Fibroblast of skin of back (primary cell): ENCODE results near the gene CFAP97D2.
A peak's percentile ranks its signal among the peaks of the same experiment; 100 is the strongest.
"Not testable (repeated sequence)": the region's sequence is repeated elsewhere in the genome, so short reads cannot be mapped to it uniquely, and the experiment has no call there.

Experiments used
- DNase-seq: peaks from one replicate; pipeline ENCODE4 v3.0.0-alpha.2; 2013

Gene CFAP97D2

DNA sequence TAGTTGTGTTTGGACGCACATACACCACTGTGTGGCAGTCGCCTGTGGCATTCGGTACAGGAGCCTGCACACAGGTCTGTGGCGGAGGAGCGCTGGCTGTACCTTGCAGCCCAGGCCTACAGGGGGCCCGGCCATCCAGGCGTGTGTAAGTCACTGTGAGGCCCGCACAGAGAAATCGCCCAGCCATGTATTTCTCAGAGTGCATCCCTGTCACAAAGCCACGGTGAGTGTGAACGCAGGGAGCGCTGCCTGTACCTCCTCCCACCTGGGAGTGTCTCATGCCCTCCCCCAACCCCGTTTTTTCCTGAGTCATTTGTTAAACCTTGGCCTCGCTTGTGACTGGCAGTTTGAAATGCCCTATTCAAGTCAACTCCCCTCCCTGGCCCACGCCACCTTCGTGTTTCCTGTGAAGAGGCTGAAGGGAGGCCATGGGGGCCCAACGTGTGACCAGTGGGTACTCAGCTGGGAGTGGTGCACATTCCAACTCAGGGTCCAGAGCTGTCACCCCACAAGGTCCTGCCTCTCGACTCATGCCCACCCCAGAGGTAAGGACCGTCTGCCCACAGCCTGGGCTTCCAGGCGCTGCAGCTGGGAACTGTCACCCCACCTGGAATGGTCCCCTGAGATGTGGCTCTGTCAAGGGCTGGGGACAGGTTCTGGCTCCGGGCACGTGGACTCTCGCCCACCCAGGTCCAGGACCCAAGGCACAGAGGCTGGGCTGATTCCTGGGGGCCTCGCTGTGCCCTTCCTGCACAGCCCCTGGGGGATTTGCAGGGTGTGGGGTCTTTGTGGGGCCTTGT is 35.1 kb upstream of the CFAP97D2 start:
- no peak for DNase-seq

DNA sequence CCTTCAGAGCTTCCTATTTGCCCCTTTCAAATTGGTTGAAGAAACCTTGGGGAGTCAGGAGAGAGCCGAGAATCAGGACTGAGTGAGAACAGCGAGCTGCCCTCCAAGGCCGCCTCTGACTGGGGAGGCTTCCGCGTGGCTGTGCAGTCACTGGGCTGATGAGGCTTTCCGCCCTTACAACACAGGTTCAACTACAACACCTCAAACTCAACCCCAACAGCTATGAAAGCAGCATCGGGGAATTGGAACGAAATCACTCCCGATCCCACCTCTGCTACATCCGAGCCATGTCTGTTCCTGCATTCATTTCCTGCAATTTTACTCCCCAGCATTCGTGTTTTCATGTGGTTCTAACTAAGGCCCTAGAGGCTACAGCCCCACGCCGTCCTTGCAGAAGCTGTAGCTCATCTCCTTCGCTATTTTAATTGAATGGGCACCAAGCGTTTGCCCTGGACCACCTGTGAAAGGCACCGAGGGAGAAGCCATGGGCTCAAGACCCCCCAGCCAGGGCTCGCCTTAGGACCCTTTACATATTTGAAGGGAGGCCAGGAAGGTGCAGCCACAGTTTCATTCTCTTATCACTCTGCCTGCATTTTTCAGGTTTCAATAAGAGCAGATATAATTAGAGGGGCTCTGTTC is 34.3 kb upstream of the CFAP97D2 start:
- DNase-seq = no peak

DNA sequence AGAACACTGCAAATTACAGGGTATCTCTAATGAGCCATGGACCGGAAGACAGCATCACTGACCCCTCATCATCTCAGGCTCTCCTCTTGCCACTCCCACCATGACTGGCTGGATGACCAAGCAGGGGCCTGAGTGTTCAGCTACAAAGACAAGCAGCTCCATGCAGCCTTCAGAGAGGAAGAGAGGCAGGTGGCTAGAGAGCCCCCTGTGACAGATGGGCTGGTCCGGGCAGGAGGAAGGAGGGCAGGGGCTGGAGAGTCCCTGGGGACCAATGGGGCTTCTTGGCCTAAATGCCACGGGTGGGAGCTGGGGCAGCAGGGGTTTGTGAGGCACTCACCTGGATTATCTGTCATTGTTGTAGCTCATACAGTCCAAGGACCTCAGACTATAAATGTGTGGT is 33.8 kb upstream of the CFAP97D2 start:
- no peak for DNase-seq

DNA sequence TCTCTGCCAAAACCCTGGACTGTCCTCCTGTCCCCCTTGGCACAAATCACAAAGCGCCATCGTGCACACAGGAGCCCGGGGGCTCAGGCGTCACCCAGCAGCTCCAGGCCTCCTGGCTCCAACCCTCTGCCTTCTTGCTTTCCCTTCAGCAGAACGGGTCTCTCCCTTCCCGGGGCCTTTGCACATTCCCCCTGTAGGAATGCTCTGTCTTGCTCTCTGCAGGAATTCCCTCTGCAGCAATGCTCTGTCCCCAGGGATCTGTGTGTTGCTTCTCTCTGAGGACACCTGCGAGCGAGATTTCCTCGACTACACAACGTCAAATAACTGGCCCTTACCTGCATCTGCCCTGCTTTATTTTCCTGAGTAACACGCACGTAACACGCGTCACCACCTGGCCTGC is 33.3 kb upstream of the CFAP97D2 start:
- DNase-seq = no peak

DNA sequence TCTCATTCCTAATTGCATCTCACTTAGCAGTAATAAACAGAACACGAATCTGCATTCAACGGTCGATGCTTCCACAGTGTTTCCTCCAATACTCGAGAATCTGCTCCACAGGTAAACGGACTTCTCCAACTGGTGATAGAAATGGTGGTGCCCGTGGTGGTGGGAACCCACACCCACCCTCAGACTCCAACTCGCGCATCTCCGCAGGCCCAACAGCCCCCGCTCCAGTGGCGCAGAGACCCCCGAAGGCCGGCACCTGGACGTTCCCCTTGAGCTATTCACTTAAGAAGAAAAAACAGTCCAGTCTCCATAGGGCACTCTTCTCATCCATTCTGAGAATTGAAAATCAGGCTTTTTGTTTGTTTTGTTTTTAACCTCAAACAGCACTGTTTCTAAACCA is 32.9 kb upstream of the CFAP97D2 start:
- no peak for DNase-seq

DNA sequence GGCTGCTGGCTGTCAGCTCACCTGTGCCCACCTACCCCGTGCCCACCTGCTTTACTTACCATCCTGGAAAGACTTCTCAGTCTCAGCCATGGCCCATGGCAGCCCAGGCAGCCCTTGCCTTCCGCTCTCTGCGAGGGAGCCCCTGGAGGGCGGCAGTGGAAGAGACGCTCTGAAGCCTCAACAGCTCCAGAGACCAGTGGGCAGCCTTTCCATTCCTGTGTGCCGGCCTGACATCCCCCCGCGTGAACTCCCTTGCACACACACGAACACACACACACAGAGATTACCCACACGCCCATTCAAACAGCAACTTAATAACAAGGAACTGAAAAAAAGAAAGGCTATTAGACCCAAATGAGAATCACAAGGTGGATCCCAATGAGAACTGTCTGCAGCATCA is 32.4 kb upstream of the CFAP97D2 start:
- no peak for DNase-seq

DNA sequence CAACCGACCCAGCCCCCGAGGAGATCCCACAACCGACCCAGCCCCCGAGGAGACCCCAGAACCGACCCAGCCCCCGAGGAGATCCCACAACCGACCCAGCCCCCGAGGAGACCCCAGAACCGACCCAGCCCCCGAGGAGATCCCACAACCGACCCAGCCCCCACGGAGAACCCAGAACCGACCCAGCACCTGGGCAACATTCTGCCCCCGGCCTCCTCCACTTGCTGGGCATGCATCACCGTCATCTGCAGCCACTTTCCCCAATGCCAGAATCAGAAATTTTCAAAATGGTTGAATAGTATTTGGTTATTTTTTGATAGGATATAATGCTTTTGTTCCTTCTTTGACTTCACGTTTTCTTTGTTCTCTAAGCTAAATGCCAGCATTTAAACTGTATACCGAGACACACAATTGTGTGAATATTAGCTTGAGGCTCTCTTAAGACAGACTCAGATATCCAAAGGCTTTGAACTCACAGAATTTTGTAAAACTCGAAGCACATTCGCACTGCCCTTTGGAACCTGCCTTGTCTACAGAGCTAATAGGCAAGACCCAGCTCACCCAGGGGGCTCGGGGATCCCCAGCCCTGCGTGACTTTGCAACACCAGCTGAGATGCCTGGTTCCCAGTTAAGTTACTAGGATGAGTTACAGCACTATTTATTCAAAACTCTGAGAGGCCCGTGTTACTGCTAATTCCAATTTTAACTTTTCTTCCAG is 31.1 kb upstream of the CFAP97D2 start:
- DNase-seq = no peak

DNA sequence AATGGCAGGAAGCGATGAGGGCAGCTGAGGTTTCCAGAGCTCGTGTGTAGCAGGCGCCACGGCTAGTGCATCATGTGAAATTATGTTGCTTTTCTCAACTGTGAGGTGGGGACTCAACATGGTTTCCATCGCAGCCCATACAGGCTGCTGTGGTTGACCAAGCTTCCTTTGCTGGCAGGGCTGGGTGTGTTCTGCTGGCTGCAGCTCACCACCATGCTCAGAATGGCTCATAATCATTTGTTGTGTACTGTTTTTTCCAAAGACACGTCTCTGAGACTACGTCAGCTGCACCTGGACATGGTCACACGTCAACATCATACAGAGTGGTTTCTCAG is 30.6 kb upstream of the CFAP97D2 start:
- DNase-seq = no peak

DNA sequence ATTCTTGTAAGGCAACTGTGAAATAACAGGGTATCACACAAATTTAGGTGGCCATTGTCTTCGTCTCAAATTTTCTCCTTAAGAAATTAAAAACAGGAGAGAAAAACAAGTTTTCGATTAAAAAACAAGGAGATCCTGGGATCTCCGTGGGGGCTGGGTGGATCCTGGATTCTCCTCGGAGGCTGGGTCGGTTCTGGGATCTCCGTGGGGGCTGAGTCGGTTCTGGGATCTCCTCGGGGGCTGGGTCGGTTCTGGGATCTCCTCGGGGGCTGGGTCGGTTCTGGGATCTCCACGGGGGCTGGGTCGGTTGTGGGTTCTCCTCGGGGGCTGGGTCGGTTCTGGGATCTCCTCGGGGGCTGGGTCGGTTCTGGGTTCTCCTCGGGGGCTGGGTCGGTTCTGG is 30.2 kb upstream of the CFAP97D2 start:
- not testable (repeated sequence) for DNase-seq

DNA sequence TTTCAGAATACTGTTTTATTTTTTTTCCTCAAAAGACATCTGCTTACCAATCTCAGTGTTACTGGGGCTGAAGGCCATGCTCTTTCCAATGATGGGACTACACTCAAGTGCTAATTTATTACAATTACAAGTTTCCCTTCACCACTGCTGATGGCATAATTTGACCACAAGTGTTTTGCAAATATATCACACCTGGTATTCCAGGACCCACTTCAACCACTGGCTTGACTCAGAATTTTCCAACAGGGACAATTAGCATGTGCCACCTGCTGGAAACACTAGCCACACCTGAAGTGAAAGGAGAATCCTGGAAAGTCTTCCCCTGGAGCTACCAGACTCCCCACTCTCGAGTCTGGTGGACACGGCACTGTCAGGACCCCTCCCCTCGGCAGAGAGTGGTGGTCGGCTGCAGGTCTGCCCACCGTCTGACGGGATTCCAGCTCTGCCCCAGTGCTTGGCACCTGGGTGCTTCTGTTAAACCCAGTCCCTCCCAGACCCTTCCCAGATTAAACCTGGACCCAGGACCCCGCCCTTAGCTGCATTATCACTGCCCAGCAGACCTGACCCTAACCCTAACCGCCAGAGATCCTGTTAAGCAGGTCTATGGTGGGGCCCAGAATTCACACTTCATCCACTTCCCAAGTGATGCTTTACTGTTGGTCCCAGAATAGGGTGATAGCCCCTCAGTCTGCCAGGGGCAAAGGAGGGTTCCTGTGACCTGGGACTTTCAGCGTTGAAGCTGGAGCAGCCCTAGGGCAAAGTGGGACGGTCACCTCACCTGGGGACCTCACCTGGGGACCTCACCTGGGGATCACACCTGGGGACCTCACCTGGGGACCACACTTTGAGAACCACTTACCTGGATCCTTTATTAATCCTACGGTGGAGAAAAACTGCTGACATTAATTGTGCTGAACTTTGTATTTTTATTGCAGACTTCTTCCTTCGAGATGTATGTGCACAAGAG is 29.0 kb upstream of the CFAP97D2 start:
- DNase-seq = no peak

DNA sequence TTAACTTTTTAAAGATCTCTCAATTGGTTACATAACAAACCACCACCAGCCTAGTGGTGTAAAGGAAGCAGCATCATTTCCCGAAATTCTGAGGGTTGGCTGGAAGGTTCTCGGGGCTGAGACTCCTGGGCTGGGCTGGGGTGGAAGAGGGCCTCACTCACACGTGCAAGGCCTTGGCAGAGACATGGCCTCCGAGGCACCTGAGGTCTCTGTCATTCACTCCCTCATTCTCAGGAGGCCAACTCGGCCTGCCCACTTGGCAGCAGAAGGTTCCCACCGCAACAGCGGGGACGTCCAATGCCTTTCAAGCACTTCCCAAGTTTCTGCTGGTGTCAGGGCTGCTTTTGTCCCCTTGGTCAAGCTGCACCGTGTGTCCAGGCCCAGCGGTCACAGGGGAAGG is 28.0 kb upstream of the CFAP97D2 start:
- no peak for DNase-seq

DNA sequence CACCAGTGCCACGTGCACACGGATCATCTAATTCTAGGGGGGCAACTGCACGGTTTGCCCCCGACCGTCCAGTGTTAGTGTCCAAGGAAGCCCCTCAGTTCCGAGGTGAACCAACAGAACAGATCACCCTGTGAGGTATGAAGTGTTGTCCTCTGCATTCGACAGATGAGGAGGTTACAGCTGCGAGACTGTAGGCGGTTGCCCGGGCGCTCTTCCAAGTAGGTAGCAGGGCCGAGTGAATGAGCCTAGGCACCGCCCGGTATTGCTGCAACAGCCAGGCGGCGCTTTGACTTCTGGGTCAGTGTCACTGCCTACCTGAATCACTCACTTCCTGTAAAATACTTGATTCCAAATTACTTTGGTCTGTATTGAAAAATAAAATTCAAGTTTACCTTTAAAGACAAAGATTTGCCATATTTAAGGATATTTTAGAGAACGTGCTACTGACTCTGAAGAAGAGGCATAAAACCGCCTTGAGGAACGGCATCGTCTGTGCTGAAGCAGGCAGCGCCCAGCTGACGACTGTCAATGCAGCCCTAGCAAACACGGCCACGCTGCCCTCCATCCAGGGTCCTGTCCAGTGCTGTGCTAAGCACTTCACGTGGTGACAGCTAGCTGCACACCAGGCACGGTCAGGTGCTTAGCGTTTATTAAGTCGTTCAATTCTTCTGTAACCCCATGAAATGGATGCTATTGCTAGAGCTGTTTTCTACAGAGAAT is 27.3 kb upstream of the CFAP97D2 start:
- DNase-seq = no peak

DNA sequence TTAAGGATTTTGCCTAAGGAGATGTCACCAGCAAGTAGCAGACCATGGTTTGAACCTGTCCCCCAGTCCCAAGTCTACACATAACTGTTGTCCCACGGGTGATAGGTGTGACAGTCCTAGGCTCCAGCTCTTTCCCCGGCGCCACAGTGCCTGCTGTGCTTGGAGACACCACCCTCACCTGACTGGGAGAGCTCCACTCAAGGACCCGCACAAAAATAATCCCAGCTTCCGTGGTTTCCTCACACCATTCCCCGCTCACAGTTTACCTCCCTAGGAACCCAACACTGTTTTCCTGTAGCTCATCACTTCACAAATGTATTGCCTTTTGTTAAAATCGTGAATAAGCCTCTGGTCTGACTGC is 26.8 kb upstream of the CFAP97D2 start:
- DNase-seq = no peak

DNA sequence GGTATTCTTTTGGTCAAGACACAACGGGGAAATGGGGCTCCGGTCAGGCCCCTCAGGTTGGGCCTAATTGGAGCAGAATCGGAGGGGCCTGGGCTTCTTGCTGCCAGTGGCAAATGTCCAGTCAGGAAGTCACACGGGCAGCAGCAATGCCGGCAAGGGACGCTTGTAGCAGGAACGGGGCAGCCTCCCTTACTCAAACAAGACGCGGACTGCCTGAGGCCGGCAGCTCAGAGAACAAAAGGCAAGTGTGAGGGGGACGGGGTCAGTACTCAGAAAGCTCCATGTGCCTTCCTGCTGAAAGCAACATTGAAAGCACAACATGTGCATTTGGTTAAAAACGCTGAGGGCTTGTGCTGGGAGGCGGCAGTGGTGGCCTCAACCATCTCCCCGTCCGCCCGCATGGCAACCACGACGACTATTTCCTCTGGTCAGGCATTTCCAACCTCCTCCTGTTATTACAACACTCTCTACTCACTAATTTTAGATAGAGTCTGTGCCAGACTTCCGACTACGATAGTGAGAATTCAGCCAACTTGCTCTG is 26.2 kb upstream of the CFAP97D2 start:
- DNase-seq = peak; percentile 31

DNA sequence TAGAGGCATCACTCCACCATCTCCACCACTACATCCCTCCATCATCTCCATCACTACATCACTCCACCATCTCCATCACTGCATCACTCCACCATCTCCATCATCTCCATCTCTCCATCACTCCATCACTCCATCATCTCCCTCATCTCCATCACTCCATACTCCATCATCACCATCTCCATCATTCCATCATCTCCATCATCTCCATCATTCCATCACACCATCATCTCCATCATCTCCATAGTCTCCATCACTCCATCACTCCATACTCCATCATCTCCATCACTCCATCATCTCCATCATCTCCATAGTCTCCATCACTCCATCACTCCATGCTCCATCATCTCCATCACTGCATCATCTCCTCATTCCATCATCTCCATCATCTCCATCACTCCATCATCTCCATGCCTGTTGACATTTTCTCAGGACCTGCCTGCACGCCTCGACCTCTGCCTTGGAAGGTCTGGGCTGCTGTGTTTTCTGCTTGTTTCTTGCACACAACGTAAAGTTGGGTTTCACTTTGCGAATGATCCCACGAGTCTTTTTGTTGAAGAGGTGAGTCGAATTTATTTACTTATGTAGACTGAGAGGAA is 25.5 kb upstream of the CFAP97D2 start:
- no peak for DNase-seq

DNA sequence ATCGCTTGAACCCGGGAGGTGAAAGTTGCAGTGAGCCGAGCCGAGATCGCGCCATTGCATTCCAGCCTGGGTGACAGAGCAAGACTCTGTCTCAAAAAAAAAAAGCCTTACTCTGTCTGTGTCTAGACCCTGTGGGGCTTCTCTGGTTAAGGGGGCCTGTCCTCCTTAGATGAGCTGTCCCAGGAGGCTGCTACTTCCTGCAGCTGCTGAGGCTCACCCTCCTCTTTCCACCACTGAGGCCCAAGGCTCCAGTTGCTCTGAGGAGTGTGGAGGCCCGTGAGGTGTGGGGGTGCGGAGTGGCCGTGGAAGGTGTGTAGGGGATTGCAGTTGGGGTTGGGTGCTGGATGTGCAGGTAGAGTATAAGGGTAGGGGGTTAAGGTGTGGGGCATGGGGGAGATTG is 24.6 kb upstream of the CFAP97D2 start:
- no peak for DNase-seq

DNA sequence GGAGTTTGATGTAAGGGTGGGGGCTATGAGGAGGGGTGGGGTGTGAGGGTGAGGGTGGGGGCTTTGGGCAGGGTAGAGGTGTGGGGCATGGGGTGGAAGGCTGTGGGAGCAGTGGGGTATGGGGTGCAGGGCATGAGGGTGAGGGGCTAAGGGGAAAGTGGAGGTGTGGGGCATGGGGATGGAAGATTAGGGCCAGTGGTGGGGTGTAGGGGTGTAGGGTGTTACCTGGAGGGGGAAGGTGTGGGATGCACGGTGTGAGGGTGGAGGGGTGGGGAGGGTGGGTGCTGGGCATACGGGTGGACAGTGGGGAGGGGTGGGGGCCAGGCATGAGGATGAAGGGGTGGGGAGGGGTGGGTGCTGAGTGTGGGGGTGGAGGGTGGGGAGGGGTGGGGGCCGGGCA is 23.7 kb upstream of the CFAP97D2 start:
- DNase-seq = no peak

DNA sequence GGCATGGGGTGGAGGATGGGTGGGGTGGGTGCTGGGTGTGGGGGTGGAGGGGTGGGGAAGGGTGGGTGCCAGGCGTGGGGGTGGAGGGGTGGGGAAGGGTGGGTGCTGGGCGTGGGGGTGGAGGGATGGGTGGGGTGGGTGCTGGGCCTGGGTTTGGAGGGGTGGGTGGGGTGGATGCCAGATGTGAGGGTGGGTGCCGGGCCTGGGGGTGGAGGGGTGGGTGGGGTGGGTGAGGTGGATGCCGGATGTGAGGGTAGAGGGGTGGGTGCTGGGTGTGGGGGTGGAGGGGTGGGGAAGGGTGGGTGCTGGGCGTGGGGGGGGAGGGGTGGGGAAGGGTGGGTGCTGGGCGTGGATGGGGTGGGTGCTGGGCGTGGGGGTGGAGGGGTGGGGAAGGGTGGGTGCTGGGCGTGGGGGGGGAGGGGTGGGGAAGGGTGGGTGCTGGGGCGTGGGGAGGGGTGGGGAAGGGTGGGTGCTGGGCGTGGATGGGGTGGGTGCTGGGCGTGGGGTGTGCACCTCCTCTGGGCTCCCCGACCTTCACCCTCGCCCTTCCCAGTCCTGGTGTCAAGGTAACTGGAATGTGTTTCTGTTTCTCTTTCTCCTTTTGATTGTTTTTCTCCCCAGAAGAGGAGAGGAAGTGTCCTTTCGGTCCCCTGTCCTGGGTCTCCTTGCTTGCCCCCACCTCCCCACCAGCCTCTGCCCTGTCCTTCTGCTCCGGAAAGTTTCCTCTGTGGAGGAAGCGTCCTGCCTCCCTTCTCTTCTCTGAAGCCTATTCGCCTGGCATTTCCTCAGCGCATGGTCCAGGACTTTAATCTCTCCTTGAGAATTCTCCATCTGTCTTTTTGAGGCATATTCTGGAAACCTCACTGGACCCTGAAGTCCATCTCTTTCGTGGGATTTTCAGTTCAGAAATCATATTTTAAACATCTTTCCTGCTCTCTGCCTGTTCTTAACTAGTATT is 22.9 kb upstream of the CFAP97D2 start:
- DNase-seq = no peak

DNA sequence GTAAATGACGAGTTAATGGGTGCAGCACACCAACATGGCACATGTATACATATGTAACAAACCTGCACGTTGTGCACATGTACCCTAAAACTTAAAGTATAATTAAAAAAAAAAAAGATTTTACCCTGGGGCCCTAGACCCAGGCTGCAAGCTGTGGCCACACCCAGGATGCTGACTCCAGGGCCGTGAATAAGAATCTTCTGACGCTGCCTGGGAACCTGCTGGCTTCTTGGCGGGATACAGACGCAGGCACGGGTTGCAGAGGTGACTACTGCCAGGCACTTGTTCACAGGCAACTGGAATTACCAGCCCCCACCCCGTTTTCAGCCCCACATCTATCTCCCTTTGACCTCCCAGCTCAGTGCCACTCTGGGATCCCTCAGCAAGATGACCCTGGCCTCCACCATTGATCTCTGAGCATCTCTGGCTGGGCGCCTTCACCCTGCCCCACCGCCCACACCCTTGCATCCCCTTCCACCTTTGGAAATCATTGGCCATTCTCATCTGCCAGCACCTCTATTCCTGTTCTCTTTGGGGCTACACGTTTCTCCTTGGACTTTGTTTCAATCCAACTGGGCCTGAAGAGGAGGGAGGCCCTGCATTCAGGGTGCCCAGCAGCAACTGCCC is 21.1 kb upstream of the CFAP97D2 start:
- DNase-seq = no peak
